ENCODE data around the gene SDK1. TPM values are rescaled to one million over a fixed set of nuclear protein-coding genes. Genes with fewer than 3 reads are reported as not detected.

The SDK1 gene
- total RNA-seq, 1 donor, result 0.27 TPM

GRCh38 chr7:3846738-3847137 is 545.7 kb downstream of the SDK1 start:
- no peak for DNase-seq (ENCODE audit: low read depth)
- TF ChIP-seq CTCF (IDR thresholded peaks at IDR 0.05; ENCODE audit: insufficient read depth, low read length), result no peak
- no peak overlapping the region for H3K4me3 ChIP-seq (ENCODE audit: low read depth, low read length)

GRCh38 chr7:3847336-3847735 is 546.3 kb downstream of the SDK1 start:
- H3K4me3 ChIP-seq (ENCODE audit: low read depth, low read length), result no peak overlapping the region
- no peak for DNase-seq (ENCODE audit: low read depth)
- TF ChIP-seq CTCF (IDR thresholded peaks at IDR 0.05; ENCODE audit: insufficient read depth, low read length), result no peak

- no peak overlapping the region for H3K4me3 ChIP-seq (ENCODE audit: low read depth, low read length)
- DNase-seq (ENCODE audit: low read depth), result no peak
- TF ChIP-seq CTCF (IDR thresholded peaks at IDR 0.05; ENCODE audit: insufficient read depth, low read length), result no peak
These were observed 558.4 kb downstream of the SDK1 start for GRCh38 chr7:3859431-3859830.

- no peak for TF ChIP-seq CTCF (IDR thresholded peaks at IDR 0.05; ENCODE audit: insufficient read depth, low read length)
- no peak for DNase-seq (ENCODE audit: low read depth)
- H3K4me3 ChIP-seq (ENCODE audit: low read depth, low read length), result no peak overlapping the region
These were observed 559.9 kb downstream of the SDK1 start for GRCh38 chr7:3860932-3861331.

GRCh38 chr7:3861386-3861785 is 560.3 kb downstream of the SDK1 start:
- no peak overlapping the region for H3K4me3 ChIP-seq (ENCODE audit: low read depth, low read length)
- no peak for TF ChIP-seq CTCF (IDR thresholded peaks at IDR 0.05; ENCODE audit: insufficient read depth, low read length)
- peak; percentile 1 for DNase-seq (ENCODE audit: low read depth)

- no peak for TF ChIP-seq CTCF (IDR thresholded peaks at IDR 0.05; ENCODE audit: insufficient read depth, low read length)
- peak; percentile 41 for DNase-seq (ENCODE audit: low read depth)
- no peak overlapping the region for H3K4me3 ChIP-seq (ENCODE audit: low read depth, low read length)
These were observed 560.9 kb downstream of the SDK1 start for GRCh38 chr7:3861941-3862340.

GRCh38 chr7:3862774-3863173 is 561.7 kb downstream of the SDK1 start:
- no peak for TF ChIP-seq CTCF (IDR thresholded peaks at IDR 0.05; ENCODE audit: insufficient read depth, low read length)
- DNase-seq (ENCODE audit: low read depth), result no peak
- no peak overlapping the region for H3K4me3 ChIP-seq (ENCODE audit: low read depth, low read length)

Data from fibroblast of the aortic adventitia (primary cell).